Esophagus muscularis mucosa (tissue), 3 donors: Measurements from ENCODE around the gene MEF2D.

Experiments used
- CTCF ChIP-seq, 3 experiments: fragments of 200-600 bp in 2 of 3; fragments of 450-650 bp in 1 of 3; sonication (generic) in 2 of 3; IDR thresholded peaks; one replicate each; pipeline ENCODE4 v1.5.1; 2017 to 2019; ENCODE audit warnings: antibody characterized with exemption in 3 of 3, mild to moderate bottlenecking in 2 of 3, moderate library complexity in 1 of 3
- POLR2A ChIP-seq: fragments of 450-650 bp; IDR thresholded peaks from one replicate; pipeline ENCODE4 v1.6.1; 2017; ENCODE audit warnings: antibody characterized with exemption, moderate library complexity, mild to moderate bottlenecking, low read depth
- POLR2AphosphoS5 ChIP-seq, 2 donors: sonication (generic); formaldehyde crosslinking; IDR thresholded peaks; one replicate each; pipeline ENCODE4 v1.6.1; 2017; ENCODE audit warnings: antibody characterized with exemption in 2 of 2

DNA sequence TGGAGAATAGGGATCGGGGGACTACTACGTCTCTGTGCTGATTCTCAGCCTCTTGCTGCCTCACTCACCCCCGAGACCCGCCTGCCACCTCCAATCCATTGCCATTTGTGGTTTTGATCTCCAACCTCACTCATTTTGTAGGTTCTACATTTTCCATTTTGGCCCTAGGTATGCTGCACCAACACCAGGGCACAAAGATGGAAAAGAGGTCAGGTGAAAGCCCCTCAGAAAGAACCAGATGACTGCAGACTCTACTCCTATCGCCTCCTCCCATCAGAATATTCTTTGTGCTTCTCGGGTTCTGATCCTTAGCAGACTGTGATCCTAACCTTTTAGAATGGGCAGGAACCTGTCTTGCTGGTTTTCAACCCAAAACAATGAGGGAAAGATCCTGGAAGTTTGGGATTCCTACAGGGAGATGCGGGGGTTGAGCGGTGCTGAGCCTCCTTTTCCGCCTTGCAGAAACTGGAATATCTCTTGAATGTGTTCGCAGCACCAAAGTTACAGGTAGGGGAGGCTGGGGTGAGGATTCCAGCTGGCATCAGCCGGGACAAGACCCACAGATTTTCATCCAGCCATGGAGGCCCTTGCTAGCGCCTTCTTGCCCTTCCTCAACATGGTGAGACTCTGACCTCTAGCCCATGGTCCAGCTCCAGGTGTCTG lies 78.5 kb downstream of the MEF2D start:
- no peak for TF ChIP-seq POLR2A
- no peak for TF ChIP-seq CTCF (IDR thresholded peaks at IDR 0.05)
- no peak for TF ChIP-seq POLR2AphosphoS5 (IDR thresholded peaks at IDR 0.05)
